HG02852 (cell line): ENCODE results near the gene COQ7.

Experiments used
- ATAC-seq: cut with Tn5 transposase; IDR thresholded peaks from one replicate; pipeline ENCODE4 v1.9.1; 2021; ENCODE audit warnings: mild to moderate bottlenecking, moderate library complexity; ENCODE audit not compliant: unreplicated experiment

COQ7 gene

DNA sequence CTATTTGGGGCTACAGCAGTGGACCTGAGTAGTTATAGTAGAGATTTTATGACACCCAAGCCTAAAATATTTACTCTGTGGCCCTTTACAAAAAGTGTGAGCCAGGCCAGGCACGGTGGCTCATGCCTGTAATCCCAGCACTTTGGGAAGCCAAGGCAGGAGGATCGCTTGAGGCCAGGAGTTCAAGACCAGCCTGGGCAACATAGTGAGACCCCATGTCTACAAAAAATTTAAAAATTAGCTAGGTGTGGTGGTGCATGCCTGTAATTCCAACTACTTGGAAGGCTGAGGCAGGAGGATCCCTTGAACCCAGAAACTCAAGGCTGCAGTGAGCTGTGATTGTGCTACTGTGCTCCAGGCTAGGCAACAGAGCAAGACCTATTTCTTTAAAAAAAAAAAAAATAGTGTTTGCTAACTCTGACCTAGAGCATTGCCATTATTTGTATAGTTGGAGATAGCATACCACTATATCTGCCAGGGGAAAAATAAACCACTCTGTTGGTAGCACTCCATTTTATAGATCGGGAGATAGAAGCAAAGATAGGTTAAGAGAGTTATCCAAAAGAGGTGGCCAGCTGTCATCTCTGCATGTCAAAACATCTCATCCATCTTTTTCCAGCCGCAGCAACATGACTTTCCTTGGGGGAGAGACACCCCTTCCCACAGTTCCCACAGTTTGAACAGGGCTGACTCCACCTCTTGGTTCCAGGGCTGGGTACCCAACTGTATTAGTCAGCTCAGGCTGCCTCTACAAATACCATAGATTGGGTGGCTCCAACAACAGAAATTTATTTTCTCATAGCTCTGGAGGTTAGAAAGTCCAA is 43.3 kb downstream of the COQ7 start:
- no peak for ATAC-seq

GRCh38 chr16:19112099-19112407 is 44.6 kb downstream of the COQ7 start:
- no peak for ATAC-seq

- ATAC-seq: no peak
Measured at GRCh38 chr16:19113577-19114358, 46.4 kb downstream of the COQ7 start, which contains the start of gene ITPRIPL2. TSS of gene ITPRIPL2 (plus strand) at chr16:19113964. CDS start at chr16:19114462, 498 bp downstream.

- no peak for ATAC-seq
Measured at GRCh38 chr16:19114359-19115147, 47.1 kb downstream of the COQ7 start.

GRCh38 chr16:19115148-19116021 is 48.0 kb downstream of the COQ7 start:
- ATAC-seq: no peak

DNA sequence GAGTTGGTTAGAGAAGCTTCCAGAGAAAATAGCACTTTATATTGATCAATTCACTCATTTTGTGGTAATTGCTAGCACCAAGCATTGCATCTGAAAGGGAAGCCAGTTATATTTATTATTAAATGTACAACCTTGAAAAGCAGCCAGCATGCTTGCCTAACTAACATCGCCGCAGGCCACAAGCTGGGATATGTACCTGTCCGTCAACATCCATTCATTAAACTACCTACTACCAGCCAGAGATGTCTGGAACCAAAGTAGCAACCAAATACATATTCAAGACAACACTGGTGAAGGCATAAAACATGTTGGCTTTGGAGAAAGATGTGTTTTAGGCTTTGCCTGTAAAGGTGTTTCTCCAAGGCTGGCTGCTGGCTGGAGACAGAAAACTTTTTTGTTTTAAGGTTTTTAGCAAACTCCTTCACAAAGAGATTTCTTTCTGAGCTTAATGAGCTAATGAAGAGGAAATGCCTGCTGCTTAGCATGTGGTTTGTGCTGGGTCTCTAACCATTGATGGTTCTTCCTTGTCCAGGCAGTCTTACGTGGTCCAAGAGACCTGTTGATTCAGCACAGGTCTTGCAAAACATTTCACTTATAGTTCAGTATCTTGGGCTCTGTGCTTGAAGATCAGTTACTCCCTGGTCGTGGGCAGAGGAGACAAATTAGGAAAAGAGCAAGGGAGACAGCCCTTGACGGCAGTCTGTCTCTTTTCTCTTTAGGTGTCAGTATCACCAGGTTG is 49.5 kb downstream of the COQ7 start:
- no peak for ATAC-seq

GRCh38 chr16:19118938-19119431 is 51.6 kb downstream of the COQ7 start:
- no peak for ATAC-seq

DNA sequence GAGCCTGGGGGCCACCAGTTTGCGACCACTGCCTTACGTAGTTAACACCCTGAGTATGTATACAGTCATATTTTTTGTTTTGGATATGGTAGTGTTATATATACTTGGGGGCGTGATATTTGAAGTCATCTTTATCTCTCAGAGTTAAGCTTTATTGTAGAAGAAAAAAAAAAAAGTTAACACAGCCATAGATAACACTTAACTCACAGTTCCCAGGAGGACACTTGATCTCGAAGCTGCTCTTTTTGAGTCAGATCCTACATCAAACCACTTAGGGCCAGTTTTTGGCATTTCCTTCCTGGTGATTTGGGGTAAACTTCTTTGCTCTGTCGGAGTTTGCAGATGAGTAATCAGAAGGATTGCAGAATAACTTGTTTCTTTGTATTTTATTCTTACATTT is 52.1 kb downstream of the COQ7 start:
- ATAC-seq: no peak

GRCh38 chr16:19123535-19124178 is 56.2 kb downstream of the COQ7 start:
- no peak for ATAC-seq

DNA sequence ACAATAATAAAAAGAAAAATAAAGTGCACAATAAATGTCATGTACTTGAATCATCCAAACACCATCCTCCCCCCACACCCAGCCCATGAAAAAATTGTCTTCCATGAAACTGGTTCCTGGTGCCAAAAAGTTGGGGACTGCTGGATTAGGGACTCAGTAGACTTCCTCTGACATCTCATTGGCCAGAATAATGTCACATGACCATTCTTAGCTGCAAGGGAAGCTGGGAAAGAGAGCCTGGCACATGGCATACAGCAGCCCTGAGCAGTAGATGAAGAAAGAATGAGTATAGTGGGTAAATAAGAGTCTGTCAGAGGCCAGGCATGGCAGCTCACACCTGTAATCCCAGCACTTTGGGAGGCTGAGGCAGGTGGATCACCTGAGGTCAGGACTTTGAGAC is 58.9 kb downstream of the COQ7 start:
- ATAC-seq: no peak

- peak; percentile 39 for ATAC-seq
Measured at GRCh38 chr16:19127205-19127604, 59.8 kb downstream of the COQ7 start.

GRCh38 chr16:19127674-19128131 is 60.3 kb downstream of the COQ7 start:
- ATAC-seq: peak; percentile 58

GRCh38 chr16:19128454-19129200 is 61.2 kb downstream of the COQ7 start:
- no peak for ATAC-seq
